Activated CD8-positive, alpha-beta memory T cell treated with anti-CD3 and anti-CD28 coated beads, Interleukin-2, amount 50 U/mL, for 1 hour (primary cell): ENCODE results near the gene SV2C.

Experiments used
- DNase-seq: peaks from one replicate; pipeline ENCODE4 v3.0.0-alpha.2; 2020; ENCODE audit errors: extremely low read depth

SV2C gene

DNA sequence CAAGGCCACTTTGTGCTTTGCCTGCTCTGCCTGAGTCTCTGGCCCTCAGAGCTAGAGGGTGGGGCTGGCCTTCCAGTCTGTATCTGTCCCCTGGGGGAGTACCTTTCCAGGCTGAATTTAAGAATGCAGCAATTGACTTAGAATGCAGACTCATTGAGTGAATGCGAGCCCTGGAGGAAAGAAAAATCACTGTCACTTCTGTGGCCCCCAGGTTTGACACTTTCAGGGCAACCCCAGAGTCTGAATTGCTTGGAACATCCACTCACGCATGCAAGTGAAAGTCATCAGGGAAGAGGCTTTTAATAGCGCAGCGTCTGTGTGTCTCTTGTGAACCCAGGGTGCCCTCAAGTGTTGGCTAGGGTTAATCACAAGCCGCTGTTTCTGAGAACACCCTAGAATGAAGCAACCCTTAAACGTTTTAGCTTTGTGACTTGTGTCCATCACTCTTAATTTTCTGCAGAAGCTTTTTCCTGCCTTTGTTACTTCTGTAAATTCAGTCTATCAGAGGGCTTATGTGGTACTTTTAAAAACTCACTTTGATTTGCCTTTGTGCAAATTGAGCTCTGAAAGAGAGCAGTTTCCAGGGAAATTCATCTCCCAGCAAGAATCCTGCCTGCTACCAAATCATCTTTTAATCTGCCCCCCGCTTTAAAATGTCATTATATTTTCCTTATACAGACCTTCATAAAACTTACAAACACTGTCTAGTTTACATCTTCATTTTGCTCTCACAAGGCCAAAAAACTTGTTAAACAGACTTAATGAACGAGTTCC lies 173.1 kb downstream of the SV2C start:
- peak; percentile 17 for DNase-seq

DNA sequence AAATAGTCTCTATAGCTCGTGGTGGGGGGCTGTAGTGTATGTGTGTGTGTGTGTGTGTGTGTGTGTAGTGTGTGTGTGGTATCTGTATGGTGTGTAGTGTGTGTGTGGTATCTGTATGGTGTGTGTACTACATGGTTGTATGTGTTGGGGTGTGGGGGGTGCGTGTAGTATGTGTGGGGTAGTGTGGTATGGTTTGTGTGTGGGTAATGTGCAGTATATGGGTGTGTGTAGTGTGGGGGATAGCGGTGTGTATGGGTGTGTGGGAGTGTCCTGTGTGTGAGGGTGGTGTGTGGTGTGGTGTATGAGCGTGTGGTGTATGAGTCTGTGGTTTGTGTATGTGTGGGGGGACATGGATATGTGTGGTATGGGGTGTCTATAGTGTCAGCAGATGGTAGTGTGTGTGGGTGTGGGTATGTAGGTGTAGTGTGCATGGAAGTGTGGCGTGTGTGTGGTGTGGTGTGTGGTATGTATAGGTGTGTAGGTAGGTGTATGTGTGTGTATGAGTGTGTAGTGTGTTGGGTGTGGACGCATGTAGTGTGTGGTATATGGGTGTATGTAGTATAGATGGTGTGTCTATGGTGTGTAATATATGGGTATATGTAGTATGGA lies 174.1 kb downstream of the SV2C start:
- no peak for DNase-seq

DNA sequence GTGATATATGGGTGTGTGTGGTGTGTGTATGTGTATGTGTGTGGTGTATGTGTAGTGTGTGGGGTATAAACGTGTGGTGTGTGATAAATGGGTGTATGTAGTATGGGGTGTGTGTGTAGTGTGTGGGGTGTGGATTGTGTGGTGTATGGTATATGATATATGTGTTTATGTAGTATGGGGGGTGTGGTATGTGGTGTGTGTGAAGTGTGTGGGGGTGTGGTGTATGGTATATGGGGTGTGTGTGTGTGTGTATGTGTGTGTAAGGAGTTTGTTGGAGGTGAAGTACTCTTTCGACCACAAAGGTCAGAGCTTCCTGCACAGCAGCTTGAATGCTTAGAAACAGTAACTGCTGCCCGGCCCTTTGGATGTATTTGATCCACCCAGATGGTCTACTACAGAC lies 174.7 kb downstream of the SV2C start:
- DNase-seq = no peak

DNA sequence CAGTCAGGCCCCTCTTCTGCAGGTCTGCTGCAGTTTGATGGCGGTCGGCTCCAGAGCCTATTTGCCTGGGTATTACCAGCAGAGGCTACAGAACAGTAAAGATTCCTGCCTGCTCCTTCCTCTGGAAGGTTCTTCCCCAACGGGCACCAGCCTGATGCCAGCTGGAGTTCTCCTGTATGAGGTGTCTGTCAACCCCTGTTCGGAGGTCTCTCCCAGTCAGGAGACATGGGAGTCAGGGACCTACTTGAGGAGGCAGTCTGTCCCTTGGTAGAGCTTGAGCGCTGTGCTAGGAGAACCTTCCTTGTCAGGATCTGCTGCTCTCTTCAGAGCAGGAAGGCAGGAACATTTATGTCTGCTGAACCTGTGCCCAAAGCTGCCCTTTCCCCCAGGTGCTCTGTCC lies 181.5 kb downstream of the SV2C start:
- no peak for DNase-seq

DNA sequence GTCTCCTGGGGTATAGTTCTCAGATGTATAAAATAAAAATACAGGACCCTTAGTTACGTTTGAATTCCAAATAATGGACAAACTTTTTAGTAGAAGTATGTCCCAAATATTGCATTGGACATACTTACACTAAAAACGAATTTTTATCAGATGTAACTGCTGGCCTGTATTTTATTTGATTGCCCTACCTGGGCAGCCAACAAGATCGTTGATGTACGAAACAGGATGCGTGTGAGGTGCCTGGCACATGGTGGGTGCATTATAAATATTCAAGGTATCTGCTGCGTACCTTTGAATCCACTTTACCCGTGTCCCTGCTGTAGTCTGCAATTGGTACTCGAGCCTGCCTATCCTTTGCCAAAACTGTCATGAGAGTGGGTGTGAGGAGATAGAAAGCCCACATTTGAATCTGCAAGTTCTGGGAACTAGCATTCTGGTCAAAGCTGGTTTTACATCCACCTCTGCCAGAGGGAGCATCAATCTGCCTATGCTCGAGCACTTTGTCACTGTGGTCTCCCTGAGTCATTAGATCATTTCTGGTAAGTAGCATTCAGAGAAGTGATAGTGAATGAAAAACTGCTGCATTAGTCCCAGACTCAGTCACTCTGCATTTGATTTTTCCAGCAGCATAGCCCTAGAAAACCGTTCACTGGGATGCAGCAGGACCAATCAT lies 186.2 kb downstream of the SV2C start:
- DNase-seq = no peak

DNA sequence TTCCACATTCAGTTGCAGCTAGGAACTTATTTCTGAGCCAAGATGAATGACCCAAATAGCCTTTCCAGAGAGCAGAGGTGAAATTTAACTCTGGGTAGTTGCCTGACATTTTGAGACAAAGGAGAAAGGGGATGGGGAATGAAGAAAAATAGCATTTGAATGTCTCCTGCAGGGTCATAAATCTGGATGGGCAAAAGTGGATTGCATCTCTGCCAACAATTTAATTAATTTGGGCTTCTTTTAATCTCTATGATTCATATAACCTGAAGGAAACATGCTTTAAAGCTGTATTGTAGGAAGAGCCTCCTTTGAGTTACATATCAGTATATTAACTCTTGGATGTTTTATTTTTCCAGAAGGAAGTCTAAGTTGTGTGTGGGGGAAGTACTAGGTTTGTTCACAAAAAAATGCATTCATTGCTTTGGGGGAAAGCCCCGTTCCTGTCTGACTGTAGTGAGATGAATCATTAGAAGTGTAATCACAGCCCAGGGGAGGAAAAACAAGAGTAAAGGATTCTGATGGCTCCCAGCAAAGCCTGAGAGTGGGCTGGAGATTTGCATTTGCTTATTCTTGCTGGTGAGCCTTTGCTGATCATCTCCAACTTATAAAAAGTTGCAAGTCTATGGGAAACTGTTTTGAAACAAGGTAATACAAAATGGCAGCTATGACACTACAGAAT lies 186.9 kb downstream of the SV2C start:
- no peak for DNase-seq

DNA sequence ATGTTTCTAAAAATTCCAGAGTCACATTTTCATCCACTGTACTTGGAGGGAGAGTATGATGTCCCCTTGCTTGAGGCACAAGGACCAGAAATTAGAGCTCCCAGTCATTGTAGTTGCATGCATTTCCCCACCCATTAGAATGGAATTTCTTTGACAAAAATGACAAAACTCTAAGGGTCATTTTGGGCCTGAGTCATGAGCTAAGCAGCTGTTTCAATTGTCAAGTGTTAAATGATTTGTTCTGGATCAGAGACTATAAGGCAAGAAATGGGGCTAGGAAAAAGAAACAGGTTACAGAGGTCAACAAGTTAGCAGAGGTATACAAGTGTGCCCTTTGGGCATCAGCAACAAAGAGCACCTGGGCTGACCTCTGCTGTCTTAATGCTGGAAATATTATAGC lies 188.7 kb downstream of the SV2C start:
- DNase-seq = no peak

DNA sequence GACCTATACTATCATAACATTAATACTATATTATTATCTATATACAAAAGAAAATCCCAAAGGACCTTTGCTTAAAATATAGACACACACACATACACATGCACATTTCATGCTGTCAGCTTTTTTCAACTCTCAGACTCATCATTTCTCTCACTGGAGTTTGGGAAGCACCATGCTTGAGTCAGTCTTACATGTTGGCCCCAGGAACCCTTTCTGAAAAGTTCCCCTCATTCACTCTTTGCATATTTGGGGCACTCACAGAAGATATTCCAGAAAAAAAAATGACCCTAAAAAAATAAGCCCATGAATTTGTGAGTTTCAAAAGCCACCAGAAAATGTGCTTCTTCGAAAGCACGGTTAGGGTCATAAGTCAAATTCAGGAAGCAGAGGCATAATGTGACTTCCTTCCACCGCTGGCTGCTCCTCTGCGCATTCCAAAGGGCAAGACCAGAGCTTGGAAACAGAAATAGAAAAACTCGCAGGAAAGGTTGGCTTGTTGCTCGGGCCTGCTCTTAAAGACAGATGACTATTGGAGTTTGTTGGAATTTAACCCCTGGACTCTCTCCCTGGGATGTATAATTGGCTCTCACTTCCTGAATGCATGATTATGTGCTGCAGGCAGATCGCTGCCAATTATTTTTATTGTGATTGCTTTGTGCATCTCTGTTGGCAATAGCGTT lies 190.2 kb downstream of the SV2C start:
- no peak for DNase-seq

DNA sequence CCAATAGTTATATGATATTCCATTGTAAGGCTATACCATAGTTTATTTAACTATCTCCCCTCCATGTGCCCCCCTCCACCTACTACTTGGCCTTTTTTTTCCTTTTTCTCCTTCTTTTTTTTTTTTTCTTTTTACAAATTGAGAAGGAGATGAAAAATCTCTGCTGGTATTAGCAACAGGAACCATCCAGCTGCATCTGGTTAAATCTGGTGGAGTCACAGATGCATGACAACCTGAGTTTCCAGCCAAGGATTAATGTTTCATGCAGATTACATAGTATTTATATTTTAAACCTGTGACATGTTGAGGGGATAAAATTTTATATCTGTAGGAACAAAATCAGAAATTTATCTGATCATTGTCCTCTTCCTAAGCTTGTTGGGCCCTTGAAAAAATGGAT lies 191.4 kb downstream of the SV2C start:
- no peak for DNase-seq

DNA sequence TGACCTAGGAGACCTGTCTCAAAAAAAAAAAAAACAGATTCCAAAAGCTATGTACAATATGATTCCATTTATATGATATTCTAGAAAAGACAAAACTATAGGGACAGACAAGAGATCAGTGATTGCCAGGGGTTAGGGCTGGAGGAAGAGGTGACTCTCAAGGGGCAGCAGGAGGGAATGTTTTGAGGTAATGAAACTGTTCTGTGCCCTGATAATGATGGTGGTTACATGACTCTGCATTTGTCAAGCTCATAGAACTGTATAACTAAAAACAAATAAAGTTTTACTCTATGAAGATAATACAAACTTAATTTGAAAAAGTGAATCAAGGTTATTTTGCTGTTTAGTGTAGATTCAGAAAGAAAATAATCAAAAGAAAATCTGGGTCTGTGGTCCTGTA lies 194.6 kb downstream of the SV2C start:
- DNase-seq = no peak

DNA sequence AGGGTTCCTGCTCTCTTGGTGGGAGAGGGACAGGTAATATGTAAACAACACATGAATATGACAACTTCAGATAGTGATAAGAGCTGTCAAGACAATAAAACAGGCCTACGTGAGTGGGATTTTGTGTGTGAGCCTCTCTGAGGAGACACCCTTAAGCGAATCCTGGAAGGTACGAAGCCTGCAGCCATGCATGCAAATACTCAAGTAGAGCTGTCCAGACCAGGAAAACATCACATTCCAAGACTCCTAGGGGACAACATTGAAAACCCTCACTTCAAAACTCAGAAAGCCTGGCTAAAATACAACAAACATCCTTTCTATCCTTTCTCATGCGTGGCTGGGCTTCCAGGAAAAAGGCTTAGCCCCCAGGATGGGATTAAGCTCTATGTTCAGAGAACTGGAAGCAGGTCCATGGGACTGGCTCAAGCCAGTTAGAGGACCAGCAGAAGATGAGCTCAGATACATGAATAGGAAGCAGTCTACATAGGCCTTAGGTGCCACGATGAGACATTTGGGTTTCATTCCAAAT lies 195.1 kb downstream of the SV2C start:
- DNase-seq = no peak

DNA sequence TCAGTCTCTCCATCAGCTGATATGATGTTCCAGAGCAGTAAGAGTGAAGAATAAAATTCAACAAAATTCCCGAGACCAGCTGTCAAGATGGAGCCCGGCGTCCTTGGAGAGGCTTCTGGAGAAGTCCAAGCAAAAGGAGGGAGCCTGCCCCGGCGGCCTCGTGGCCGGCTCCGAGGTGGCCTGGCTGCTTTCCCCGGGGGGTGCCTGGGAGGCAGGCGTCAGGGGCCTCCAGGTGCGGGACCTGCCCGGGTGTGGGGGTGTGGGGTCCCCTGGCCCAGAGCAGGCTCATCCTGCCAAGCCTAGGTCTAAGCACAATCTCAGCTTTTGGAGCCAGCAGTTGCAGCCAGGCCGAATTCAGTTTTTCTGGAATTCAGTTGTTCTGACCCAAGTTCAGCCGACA lies 197.3 kb downstream of the SV2C start:
- no peak for DNase-seq

DNA sequence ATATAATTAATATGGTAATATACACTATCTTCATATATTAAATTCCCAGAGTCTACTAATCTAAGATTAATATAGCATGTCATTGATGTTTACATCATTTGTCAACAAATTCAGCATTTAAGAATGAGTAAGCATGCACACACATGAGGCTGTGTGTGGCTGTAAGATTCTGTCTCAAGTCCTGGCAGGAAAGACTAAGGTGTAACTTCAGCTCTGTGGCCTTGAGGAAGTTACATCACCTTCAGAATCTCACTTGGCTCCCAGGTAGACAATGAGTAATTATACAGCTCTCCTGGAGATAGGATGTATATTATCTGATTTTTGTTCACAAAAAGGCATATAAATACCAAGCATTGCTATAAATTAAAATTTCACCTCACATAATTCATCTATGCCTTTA lies 200.5 kb downstream of the SV2C start:
- DNase-seq = no peak

DNA sequence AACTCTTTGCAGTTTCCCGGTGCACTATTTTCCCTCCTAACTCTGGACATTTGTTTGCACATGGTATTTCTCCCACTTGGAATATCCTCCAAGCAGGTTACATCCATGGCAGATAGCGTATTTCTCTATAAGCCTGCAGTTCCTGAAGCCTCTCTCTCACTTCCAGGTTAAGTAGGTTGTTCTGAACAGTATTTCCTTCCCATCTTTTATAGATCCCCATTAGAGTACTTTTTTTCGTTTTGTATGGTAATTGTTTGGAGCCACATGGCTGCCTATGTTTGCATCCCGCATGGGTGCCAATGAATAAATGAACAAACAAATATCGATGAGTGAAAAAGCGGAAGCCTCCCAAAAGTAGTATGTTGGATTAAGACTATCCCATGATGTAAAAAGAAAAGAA lies 206.5 kb downstream of the SV2C start:
- DNase-seq = no peak

DNA sequence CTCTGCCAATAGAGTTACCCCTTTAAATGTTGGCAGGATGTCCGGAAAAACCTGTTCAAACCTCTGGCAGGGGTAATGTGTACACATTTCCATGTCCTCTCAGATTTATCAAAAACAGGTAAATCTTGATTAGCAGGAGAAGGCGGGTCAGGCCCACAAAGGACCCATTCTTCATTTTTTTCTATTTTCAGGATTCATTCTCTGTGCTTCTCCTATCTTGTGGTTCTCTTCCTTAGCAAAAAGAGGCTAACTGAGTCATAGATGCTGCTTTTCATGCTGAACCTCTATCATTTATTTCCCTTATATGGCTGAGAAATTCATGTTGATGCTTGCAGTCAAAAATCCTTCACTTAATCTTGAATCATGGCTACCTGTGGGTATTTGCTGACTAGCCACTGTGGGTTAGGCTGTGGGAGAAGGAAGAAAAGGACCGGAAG lies 207.2 kb downstream of the SV2C start:
- no peak for DNase-seq

DNA sequence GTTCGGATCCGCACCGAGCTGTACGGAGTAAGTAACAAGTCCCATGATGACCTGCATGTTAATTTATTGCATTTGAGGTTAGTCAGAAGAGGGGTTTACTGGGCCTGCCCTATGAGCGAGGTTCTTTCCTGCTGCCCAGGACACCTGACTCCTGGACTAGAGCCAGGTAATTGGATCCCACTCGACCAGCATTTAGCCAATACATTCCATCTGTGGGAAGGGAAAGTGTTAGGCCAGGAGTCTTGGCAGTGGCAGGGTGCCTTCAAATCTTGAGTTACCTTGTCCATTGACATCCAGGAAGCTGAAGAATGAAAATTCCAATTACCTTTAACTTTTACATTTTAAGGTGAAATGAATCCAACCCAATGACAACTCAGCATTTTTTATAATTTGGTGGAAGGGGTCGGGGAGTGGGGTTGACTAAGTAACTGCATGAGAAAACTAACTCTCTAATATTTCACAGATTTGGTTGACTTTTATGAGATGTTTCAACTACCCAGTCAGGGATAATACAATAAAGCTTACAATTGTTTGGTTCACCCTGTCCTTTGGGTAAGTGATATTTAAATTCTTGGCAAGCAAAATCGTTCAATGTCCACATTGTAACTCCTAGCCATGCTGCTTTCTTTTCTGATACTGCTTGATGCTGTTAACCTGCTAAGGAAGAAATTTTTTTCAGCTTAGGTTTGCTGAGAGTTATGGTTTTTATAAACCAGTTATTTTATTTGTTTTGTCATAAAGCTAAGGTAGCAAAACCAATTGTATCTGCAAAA lies 208.3 kb downstream of the SV2C start:
- no peak for DNase-seq

DNA sequence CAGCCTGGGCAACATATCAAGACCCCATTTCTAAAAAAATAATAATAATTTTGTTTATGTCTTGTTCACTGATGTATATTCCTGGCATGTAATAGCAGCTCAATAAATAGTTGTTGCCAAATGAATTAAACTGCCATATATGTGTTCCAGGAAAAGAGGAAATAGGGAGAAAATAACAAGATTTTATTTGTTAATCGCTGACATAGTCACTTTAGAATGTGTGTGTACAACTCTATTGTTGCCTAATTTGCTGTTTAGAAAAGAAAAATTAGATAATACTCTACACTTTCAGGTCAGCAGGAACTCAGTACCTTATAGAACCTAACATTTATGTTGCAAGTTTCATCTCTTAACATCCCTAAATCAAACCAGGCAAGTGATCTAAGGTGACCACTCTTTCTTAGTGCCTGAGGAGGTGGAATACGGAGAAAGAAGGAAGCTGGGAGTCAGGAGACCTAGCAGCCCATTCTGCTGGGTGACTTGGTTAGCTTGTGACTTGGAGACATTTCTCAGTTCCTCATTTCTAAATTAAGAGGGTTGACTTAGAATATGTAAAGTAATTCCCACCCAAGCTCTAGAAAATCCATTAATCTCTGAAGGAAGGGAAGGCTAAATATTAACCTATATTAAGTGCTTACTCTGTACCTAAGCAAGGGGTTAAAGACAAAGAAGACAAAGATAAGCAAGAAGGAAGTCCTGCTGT lies 209.6 kb downstream of the SV2C start:
- no peak for DNase-seq

DNA sequence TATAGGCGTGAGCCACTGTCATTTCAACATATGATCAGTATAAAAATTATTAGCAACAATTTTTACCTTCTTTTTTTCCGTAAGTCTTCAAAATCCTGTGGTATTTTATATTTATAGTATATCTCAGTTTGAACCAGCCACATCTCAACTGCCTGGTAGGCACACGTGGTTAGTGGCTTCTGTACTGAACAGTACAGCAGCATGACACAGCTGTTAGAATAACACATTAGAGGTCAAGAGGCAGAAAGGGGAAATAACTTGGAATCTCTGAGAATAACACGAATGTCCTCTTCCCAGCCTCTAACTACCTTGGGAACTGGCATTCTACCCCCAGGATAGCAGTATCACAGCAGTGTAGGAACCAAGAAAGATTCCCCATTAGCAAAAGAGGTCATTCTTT lies 211.4 kb downstream of the SV2C start:
- no peak for DNase-seq

DNA sequence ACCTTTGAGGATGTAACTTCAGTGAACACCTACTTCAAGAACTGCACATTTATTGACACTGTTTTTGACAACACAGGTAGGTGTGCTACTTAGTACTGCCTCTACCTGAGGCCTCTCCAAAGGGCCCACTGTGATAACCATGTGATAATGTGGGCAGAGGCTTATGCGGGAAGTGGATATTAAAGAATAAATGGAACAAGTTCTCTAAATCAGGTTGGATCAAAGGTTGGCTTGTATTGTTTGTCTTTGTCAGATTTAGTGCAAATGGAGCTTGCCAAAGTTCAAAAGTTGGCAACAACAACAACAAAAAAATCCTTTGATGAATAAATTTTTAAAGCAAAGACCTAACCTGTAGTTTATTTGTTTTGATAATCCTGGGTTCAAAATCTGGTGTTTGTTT lies 215.7 kb downstream of the SV2C start:
- DNase-seq = no peak

DNA sequence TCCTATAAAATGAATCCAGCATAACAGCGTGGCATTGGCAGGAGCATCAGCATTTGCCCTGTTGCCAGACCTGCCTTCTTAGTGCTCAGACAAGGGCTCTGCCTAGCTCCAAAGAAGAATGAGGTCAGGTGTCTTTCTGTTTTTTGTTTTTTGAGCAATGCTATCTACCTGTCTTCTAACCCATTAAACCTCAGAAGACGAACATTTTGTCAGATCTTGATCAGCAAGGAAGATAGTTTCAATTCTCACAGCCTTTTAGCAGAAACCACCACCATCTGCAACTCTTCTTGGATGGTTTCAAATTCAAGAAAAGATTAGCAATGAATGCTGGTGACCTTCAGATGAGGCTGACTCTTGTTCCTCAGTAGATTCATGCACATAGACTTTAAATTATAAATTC lies 216.4 kb downstream of the SV2C start:
- no peak for DNase-seq
